Measurements from ENCODE around the gene RRP8.

Gene RRP8

DNA sequence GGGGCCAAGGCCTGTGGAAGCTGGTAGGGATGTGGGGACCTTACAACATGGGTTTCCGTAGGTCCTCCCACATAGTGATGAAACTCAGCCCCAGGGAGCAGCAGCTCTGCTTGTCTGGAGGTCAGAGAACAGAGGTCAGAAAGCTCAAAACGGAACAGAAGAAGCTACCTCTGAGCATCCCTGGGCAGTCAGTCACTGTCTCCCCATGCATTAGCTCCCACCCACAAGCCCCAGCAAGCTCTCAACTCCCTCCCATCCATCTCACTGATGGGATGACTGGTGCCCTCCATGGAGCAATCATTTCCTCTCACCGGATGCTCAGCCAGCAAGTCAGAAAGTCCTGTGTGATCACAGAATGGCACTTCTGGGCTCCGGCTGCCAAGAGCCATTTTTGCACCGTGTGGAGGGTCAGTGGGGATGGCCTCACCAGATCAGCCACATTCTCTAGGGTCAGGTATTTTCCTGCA is 13.9 kb upstream of the RRP8 start:
- DNase-seq (ENCODE audit: low read depth) = no peak

GRCh38 chr11:6616596-6617250 is 13.3 kb upstream of the RRP8 start:
- no peak for DNase-seq (ENCODE audit: low read depth)

- DNase-seq (ENCODE audit: low read depth) = no peak
Observed at GRCh38 chr11:6615882-6616585, 12.6 kb upstream of the RRP8 start.

GRCh38 chr11:6615046-6615445 is 11.6 kb upstream of the RRP8 start:
- DNase-seq (ENCODE audit: low read depth) = no peak

GRCh38 chr11:6614446-6614845 is 11.0 kb upstream of the RRP8 start:
- no peak for DNase-seq (ENCODE audit: low read depth)

- DNase-seq (ENCODE audit: low read depth) = no peak
Observed at GRCh38 chr11:6613496-6613895, 10.1 kb upstream of the RRP8 start.

DNA sequence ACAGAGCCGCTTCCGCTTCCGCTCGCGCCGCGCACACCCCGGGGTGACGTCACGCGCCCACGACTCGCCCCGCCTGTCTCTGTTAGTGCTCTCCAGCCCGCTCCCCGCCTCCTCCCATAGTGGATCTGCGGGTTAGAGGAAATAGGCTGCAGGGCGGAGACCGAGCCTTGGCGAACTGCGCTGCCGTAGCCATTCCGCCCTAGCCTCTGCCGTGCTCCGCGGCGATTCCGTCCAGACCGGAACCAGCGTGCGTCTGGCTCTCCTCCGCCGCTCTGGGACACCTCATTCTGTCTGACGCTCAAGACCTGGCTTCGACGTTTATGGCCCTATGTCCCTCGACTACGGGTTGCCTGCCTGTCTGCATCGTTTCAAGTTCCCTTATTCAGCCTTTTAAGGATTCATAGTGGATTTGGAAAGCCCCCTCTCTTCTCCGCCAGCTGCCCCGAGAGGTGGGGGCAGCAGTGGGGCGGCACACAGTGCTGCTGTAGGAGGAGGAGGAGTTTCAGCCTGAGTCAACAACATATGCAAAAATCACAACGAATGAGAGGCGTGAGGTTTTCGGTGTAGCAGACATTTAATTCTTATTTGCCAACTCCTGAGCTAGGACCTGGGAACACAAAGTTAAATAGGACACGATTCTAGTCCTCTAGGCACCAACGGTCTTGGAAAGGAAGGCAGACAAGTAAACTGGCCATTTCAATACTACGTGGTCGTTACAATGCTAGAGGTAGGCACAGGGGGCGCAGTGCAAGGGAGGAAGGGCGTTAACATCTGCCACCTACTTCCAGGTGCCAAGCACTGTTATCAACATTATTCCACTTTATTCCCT is 9.0 kb upstream of the RRP8 start, which contains the start of gene TAF10:
TSS of gene TAF10 (minus strand) at position 4 of the 829 bp plus-strand sequence. CDS start 27 bp downstream, outside the sequence.
- DNase-seq (ENCODE audit: low read depth) = peak; percentile 94

GRCh38 chr11:6611963-6612212 is 8.5 kb upstream of the RRP8 start:
- no peak for DNase-seq (ENCODE audit: low read depth)

DNA sequence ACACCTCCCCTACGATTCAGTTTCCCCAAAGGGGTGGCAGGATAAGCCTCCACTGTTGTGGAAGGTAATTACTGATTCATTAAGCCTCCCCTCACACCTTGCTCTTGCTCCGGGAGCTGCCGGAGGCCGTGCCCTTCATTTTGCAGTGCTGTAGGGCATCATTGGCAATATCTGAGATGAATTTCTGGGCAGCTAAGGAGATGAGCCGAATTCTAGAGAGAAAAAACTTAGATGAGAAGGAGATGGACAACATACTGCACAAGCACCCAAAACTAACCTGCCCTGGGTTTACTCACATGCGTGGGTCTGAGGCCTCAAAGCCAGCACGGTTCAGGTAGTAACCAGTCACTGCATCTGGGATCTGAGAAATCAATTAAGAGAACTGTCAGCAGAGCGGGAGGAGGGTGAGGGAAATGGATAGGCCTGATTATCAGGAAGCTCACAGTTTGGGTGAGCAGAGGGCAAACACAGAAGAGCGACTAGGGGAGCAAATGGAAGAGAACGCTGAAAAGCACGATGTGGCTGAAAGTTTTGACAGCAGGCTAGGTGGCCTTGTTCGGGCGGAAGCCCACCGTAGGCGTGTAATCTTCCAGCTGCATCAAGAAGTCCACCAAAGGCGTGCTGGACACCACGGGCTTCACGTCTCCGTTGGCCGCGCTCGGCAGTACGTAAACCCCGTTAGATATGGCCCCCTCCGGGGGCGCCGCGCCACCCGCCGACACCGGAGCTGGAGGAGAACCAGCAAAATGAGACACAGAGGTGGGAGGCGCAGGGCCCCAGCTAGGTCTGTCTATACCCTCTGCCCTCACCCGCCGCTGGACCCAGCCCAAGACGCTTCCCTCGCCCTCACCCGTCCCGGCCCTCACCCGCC is 7.9 kb upstream of the RRP8 start:
- peak; percentile 19 for DNase-seq (ENCODE audit: low read depth)

DNA sequence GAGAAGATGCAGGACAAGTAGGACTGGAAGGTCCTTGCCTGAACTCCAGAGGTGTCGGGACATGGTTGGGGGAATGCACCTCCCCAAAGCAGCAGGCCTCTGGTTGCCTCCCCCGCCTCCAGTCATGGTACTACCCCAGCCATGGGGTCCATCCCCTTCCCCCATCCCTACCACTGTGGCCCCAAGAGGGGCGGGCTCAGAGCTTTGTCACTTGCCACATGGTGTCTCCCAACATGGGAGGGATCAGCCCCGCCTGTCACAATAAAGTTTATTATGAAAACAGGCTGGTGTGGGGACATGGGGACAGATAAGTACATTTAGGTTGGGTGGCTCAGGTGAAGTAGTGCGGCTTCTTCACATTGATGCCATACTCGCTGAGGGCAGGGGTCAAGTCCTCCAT is 7.2 kb upstream of the RRP8 start:
- no peak for DNase-seq (ENCODE audit: low read depth)

DNA sequence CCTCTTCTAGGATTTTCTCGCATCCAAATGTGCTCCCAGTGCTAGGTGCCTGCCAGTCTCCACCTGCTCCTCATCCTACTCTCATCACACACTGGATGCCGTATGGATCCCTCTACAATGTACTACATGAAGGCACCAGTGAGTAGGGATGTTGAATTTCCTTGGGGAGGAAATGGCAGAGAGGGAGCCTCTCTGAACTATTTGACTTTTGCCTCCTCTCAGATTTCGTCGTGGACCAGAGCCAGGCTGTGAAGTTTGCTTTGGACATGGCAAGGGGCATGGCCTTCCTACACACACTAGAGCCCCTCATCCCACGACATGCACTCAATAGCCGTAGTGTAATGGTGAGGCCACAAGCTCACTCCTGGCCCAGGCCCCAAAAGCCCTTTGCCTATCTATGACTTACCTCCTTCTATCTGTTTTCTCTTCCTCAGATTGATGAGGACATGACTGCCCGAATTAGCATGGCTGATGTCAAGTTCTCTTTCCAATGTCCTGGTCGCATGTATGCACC is 6.1 kb upstream of the RRP8 start:
- DNase-seq (ENCODE audit: low read depth) = no peak

- peak; percentile 18 for DNase-seq (ENCODE audit: low read depth)
Observed at GRCh38 chr11:6608726-6609501, 5.5 kb upstream of the RRP8 start.

DNA sequence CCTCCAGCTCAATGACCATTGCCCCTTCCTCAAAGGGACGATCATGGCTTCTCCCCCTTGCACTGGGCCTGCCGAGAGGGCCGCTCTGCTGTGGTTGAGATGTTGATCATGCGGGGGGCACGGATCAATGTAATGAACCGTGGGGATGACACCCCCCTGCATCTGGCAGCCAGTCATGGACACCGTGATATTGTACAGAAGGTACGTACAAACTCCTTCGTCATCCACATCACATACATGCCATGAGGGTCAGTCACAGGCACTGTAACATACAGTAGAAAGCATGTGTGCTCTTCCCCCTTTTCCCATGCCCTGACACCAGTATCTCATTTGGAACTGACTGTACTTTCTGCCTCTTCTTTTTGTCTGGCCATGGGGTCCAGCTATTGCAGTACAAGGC is 4.6 kb upstream of the RRP8 start:
- no peak for DNase-seq (ENCODE audit: low read depth)

GRCh38 chr11:6607190-6607795 is 3.9 kb upstream of the RRP8 start:
- DNase-seq (ENCODE audit: low read depth) = peak; percentile 51

- DNase-seq (ENCODE audit: low read depth) = peak; percentile 89
Observed at GRCh38 chr11:6606471-6607189, 3.2 kb upstream of the RRP8 start.

DNA sequence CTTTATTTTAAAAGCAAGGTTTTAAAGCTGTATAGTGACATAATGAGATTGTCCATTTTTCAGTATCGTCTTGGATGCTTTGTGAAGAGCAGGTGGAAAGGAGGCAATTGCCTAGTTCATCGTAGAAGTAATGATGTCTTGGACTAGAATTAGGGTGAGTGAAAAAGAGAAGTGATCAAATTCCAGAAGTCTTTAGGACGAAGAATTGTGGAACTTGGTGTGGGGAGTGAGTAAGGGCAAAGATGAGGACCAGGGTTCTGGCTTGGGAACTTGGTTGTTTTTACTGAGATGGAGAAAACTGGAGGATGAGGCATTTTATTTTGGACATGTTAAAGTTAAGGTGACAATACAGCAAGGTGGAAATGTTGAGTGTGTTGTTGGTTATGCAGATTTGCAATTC is 1.4 kb upstream of the RRP8 start:
- DNase-seq (ENCODE audit: low read depth) = no peak

GRCh38 chr11:6604081-6604626 is 738 bp upstream of the RRP8 start:
- peak; percentile 55 for DNase-seq (ENCODE audit: low read depth)

- no peak for DNase-seq (ENCODE audit: low read depth)
Observed at GRCh38 chr11:6602096-6602940, 1.1 kb downstream of the RRP8 start.

DNA sequence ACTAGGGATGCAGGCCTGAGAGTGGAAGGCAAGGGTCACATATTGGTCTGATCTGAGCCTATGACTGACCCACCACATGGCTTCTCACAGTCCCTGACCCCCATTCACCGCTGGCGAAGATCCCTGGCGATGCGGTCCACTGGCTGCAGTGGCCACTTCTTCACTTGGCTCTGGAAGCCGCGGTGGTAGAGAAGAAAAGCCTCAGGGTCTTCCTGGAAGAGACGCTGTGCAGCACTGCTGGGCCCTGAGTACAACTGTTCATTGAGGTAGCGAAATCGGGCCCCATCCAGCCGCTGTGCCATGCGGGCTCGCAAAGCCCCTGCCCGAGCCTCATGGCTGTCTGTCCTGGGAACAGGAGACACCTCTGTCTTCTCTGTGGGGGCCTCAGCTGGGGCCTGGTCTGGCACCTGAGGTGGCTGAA is 2.4 kb downstream of the RRP8 start:
- no peak for DNase-seq (ENCODE audit: low read depth)

Data from amniotic epithelial cell (primary cell).